Stimulated activated CD8-positive, alpha-beta memory T cell treated with anti-CD3 and anti-CD28 coated beads, Interleukin-7, amount 100 ng/mL, for 24 hours (primary cell): ENCODE results near the gene RERE.

Source experiments
- DNase-seq: peaks from one replicate; pipeline ENCODE4 v3.0.0-alpha.2; 2020; ENCODE audit warnings: low read depth

RERE gene

GRCh38 chr1:8571200-8571984, 246.0 kb downstream of the RERE start:
- DNase-seq = no peak

GRCh38 chr1:8570465-8570864, 247.0 kb downstream of the RERE start:
- no peak for DNase-seq

GRCh38 chr1:8569242-8569641, 248.2 kb downstream of the RERE start:
- DNase-seq = no peak

GRCh38 chr1:8568837-8569236, 248.6 kb downstream of the RERE start:
- no peak for DNase-seq

GRCh38 chr1:8567146-8567545, 250.3 kb downstream of the RERE start:
- DNase-seq = no peak

GRCh38 chr1:8565802-8566201, 251.6 kb downstream of the RERE start:
- no peak for DNase-seq

- no peak for DNase-seq
Measured at GRCh38 chr1:8563944-8564537, 253.4 kb downstream of the RERE start.

GRCh38 chr1:8562881-8563865, 254.3 kb downstream of the RERE start:
- no peak for DNase-seq

GRCh38 chr1:8562222-8562621, 255.2 kb downstream of the RERE start:
- no peak for DNase-seq

GRCh38 chr1:8560611-8561544, 256.6 kb downstream of the RERE start:
- DNase-seq = no peak

GRCh38 chr1:8560035-8560434, 257.4 kb downstream of the RERE start:
- no peak for DNase-seq

- no peak for DNase-seq
Measured at GRCh38 chr1:8555582-8555981, 261.9 kb downstream of the RERE start.

- DNase-seq = no peak
Measured at GRCh38 chr1:8554956-8555534, 262.4 kb downstream of the RERE start.

GRCh38 chr1:8552820-8553397, 264.5 kb downstream of the RERE start:
- no peak for DNase-seq

- DNase-seq = no peak
Measured at GRCh38 chr1:8551613-8552489, 265.6 kb downstream of the RERE start.

- no peak for DNase-seq
Measured at GRCh38 chr1:8551057-8551456, 266.4 kb downstream of the RERE start.

- no peak for DNase-seq
Measured at GRCh38 chr1:8547791-8548190, 269.6 kb downstream of the RERE start.

- DNase-seq = no peak
Measured at GRCh38 chr1:8545078-8545477, 272.4 kb downstream of the RERE start.

GRCh38 chr1:8544644-8545043, 272.8 kb downstream of the RERE start:
- no peak for DNase-seq

GRCh38 chr1:8543965-8544364, 273.5 kb downstream of the RERE start:
- DNase-seq = no peak
